C4-2B (cell line): Measurements from ENCODE around the gene ATP23.
A peak's percentile ranks its signal among the peaks of the same experiment; 100 is the strongest.

Experiments used
- ZFX ChIP-seq: fragments of 450-650 bp; IDR thresholded peaks from 2 replicates; pipeline ENCODE4 v1.6.1; 2017
- TF ChIP-seq, protein P1 (sequence below): fragments of 450-650 bp; conservative IDR thresholded peaks from 2 replicates; pipeline ENCODE4 v1.5.1; 2017; ENCODE audit warnings: mild to moderate bottlenecking

DNA sequence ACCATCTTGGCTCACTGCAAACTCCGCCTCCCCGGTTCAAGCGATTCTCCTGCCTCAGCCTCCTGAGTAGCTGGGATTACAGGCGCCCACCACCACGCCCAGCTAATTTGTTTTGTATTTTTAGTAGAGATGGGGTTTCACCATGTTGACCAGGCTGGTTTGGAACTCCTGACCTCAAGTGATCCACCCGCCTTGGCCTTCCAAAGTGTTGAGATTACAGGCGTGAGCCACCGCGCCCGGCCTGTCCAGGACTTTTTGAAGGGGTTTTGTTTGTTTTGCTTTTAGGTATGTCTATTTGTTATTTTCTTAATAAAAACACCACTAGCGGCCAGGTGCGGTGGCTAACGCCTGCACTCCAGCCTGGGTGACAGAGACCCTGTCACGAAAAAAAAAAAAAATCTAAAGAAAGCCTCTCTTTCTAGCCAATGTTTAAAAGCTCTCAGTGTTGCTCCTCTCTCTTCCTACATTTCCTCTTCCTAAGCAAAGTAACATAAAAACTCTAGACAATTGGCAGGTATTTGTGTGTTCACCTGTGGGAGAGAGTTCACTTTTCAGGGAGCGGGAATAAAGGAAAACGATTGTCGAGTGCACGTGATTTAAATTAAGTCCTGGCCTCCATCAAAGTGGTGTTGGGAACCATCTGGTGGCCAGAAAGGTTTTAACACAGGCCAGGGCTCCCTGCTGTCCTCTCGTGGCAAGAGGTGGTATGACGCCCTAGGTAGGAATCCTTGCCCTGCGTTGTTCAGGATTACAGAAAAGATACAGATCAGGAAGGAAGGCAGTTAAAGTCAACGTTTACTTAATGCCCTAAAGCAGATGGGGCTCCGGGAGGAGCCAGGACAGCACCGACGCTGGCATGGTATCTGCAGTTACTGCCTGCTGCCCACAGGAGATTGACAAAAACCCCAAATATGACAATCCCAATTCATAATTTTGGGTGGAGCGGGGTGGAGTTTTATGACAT lies 36.2 kb upstream of the ATP23 start:
- TF ChIP-seq, protein P1, sequence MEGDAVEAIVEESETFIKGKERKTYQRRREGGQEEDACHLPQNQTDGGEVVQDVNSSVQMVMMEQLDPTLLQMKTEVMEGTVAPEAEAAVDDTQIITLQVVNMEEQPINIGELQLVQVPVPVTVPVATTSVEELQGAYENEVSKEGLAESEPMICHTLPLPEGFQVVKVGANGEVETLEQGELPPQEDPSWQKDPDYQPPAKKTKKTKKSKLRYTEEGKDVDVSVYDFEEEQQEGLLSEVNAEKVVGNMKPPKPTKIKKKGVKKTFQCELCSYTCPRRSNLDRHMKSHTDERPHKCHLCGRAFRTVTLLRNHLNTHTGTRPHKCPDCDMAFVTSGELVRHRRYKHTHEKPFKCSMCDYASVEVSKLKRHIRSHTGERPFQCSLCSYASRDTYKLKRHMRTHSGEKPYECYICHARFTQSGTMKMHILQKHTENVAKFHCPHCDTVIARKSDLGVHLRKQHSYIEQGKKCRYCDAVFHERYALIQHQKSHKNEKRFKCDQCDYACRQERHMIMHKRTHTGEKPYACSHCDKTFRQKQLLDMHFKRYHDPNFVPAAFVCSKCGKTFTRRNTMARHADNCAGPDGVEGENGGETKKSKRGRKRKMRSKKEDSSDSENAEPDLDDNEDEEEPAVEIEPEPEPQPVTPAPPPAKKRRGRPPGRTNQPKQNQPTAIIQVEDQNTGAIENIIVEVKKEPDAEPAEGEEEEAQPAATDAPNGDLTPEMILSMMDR, result peak; percentile 100
- no peak for TF ChIP-seq ZFX
